DND-41 (cell line): ENCODE measurements around the gene FBF1.

Experiments used
- CTCF ChIP-seq: IDR thresholded peaks from 2 replicates; pipeline ENCODE4 v1.5.1; 2012; ENCODE audit warnings: borderline replicate concordance, low read length, moderate library complexity, mild to moderate bottlenecking; ENCODE audit not compliant: poor library complexity, severe bottlenecking; ENCODE audit errors: extremely low read depth
- EZH2 ChIP-seq: IDR thresholded peaks from 3 replicates; pipeline ENCODE4 v1.6.1; 2012; ENCODE audit warnings: borderline replicate concordance, low read depth, mild to moderate bottlenecking, moderate library complexity, low read length, inconsistent platforms; ENCODE audit not compliant: severe bottlenecking

- TF ChIP-seq CTCF (no peak), EZH2 (no peak)
These were observed 41.5 kb downstream of the FBF1 start for GRCh38 chr17:75899353-75899752.
